ENCODE data around the gene SLC25A21.

- TF ChIP-seq POLR2A (IDR thresholded peaks at IDR 0.05) (no peak), CTCF (IDR thresholded peaks at IDR 0.05) (no peak)
These were observed 25.0 kb downstream of the SLC25A21 start for GRCh38 chr14:37147310-37147880.
